ENCODE results near the gene AQP12A. TPM values are rescaled to one million over a fixed set of nuclear protein-coding genes. Genes with fewer than 3 reads are reported as not detected.

The AQP12A gene
- total RNA-seq, 1 donor from 2014 or later: not detected

GRCh38 chr2:240663546-240664190, 28.0 kb upstream of the AQP12A start:
- Mint-ChIP-seq H3K9me3 (ENCODE audit: unreplicated experiment) (peaks cover 4% of the 10 kb centered on the region), H3K4me3 (ENCODE audit: unreplicated experiment) (no peak overlapping the region), H3K27me3 (ENCODE audit: unreplicated experiment) (peaks cover 2% of the 10 kb centered on the region), H3K36me3 (ENCODE audit: unreplicated experiment) (no peaks in the 10 kb centered on the region), H3K4me1 (ENCODE audit: low read depth, unreplicated experiment) (no peaks in the 10 kb centered on the region), H3K27ac (ENCODE audit: unreplicated experiment) (no peak overlapping the region)
- DNase-seq: no peak
- peak; percentile 28 for TF ChIP-seq CTCF (IDR thresholded peaks at IDR 0.05; ENCODE audit: partially characterized antibody, unreplicated experiment)

DNA sequence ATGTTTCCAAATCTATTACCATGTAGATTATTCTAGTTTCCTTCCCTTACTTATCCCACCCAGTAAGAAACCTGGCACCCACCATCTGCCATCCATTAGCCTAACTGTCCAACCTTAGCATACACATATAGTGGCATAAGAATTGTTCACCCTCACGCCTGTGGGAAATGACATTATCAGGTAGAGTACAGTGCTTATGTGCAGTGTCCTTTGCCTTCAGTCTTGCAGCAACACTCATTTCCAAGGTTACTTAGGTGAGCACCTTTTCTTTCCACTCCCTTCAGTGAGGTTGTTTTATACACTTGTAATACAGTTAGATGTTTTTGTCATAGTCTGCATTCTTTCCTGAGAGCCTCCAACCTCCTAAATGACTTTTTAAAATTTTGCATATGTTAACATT, 27.0 kb upstream of the AQP12A start:
- H3K4me3 Mint-ChIP-seq (ENCODE audit: unreplicated experiment): no peak overlapping the region
- H3K36me3 Mint-ChIP-seq (ENCODE audit: unreplicated experiment): no peaks in the 10 kb centered on the region
- no peaks in the 10 kb centered on the region for H3K4me1 Mint-ChIP-seq (ENCODE audit: low read depth, unreplicated experiment)
- peaks cover 2% of the 10 kb centered on the region for H3K27me3 Mint-ChIP-seq (ENCODE audit: unreplicated experiment)
- DNase-seq: no peak
- peaks cover 4% of the 10 kb centered on the region for H3K9me3 Mint-ChIP-seq (ENCODE audit: unreplicated experiment)
- TF ChIP-seq CTCF (IDR thresholded peaks at IDR 0.05; ENCODE audit: partially characterized antibody, unreplicated experiment): no peak
- H3K27ac Mint-ChIP-seq (ENCODE audit: unreplicated experiment): no peak overlapping the region

GRCh38 chr2:240670402-240670801, 21.3 kb upstream of the AQP12A start:
- Mint-ChIP-seq H3K4me1 (ENCODE audit: low read depth, unreplicated experiment) (no peaks in the 10 kb centered on the region), H3K36me3 (ENCODE audit: unreplicated experiment) (no peaks in the 10 kb centered on the region), H3K27me3 (ENCODE audit: unreplicated experiment) (peaks cover 9% of the 10 kb centered on the region), H3K27ac (ENCODE audit: unreplicated experiment) (no peak overlapping the region), H3K9me3 (ENCODE audit: unreplicated experiment) (peaks cover 2% of the 10 kb centered on the region), H3K4me3 (ENCODE audit: unreplicated experiment) (no peak overlapping the region)
- no peak for DNase-seq
- no peak for TF ChIP-seq CTCF (IDR thresholded peaks at IDR 0.05; ENCODE audit: partially characterized antibody, unreplicated experiment)

DNA sequence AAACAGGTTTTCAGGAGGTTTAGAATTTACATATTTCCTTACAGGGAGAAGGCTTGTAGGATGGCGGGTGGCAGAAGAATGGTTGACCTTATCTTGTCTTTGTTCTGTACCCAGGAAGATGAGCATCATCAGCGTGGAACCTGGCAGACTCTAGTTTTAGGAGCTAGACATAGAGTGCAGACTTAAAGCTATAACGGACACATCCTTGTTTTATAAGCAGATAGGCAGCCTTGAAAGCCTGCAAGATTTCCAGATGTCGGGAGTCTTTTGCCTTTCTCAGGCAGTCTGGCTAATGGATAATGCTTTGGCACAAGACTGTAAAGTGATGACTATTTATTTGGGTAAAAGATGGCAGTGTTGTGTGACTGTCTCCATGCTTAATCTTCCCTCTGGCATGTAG, 20.7 kb upstream of the AQP12A start:
- Mint-ChIP-seq H3K4me3 (ENCODE audit: unreplicated experiment) (no peak overlapping the region), H3K4me1 (ENCODE audit: low read depth, unreplicated experiment) (no peaks in the 10 kb centered on the region), H3K27ac (ENCODE audit: unreplicated experiment) (no peak overlapping the region), H3K36me3 (ENCODE audit: unreplicated experiment) (no peaks in the 10 kb centered on the region), H3K9me3 (ENCODE audit: unreplicated experiment) (peaks cover 2% of the 10 kb centered on the region), H3K27me3 (ENCODE audit: unreplicated experiment) (peaks cover 9% of the 10 kb centered on the region)
- DNase-seq: no peak
- no peak for TF ChIP-seq CTCF (IDR thresholded peaks at IDR 0.05; ENCODE audit: partially characterized antibody, unreplicated experiment)

DNA sequence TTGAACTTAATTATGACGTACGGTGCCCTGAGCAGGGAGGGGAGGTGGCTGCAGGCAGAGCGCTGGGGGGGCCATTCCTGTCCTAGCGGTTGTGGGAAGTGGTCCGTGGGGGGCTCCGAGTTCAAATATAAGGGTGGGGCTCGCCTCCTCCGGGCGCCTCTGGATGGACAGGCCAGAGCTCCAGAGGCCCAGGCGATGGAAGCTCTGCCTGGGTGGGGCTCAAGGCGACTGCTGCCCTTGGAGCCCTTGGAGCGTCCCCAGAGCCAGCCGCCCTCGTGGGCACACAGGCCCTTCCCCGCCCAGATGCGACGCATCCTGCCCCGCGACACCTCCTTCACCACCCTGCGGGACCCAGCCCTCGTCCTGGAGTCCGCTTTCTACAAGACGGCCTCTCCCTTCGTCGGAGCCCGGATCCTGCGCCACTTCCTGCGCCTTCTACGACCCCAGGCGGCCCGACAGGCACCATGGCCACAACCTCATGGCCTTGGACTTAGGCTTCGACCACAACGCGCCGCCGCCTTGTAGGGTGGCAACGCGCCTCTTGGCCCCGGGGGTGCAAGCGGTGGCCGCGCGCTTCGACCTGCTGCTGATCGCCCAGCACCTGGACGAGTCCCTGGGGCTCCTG, 19.5 kb upstream of the AQP12A start:
- Mint-ChIP-seq H3K4me3 (ENCODE audit: unreplicated experiment) (no peak overlapping the region), H3K4me1 (ENCODE audit: low read depth, unreplicated experiment) (no peaks in the 10 kb centered on the region), H3K27ac (ENCODE audit: unreplicated experiment) (no peak overlapping the region), H3K36me3 (ENCODE audit: unreplicated experiment) (no peaks in the 10 kb centered on the region), H3K9me3 (ENCODE audit: unreplicated experiment) (no peaks in the 10 kb centered on the region), H3K27me3 (ENCODE audit: unreplicated experiment) (peaks cover 9% of the 10 kb centered on the region)
- TF ChIP-seq CTCF (IDR thresholded peaks at IDR 0.05; ENCODE audit: partially characterized antibody, unreplicated experiment): no peak
- DNase-seq: no peak

All from glutamatergic neuron (in vitro differentiated cells).